ENCODE measurements around the gene DONSON.

DONSON gene

GRCh38 chr21:33550772-33551660 lies 37.5 kb downstream of the DONSON start:
- Histone ChIP-seq H3K4me2 (ENCODE audit: low read length) (no peak overlapping the region), H3K79me2 (ENCODE audit: low read length) (peaks cover 100% of the 10 kb centered on the region), H3K36me3 (replicated peaks; ENCODE audit: low read depth, low read length) (peaks cover 77% of the 10 kb centered on the region), H3K4me1 (ENCODE audit: low read length) (no peaks in the 10 kb centered on the region), H3K4me3 (ENCODE audit: low read length) (no peak overlapping the region), H4K20me1 (ENCODE audit: insufficient read depth, low read length) (peaks cover 73% of the 10 kb centered on the region), H3K9me3 (ENCODE audit: insufficient read depth, low read length) (no peaks in the 10 kb centered on the region), H3K27me3 (ENCODE audit: low read depth, low read length) (no peaks in the 10 kb centered on the region), H3K27ac (ENCODE audit: low read length) (no peak overlapping the region), H2AFZ (ENCODE audit: low read depth, low read length) (no peak overlapping the region), H3K9ac (ENCODE audit: low read length) (no peak overlapping the region)
- no peak for TF ChIP-seq EZH2phosphoT487 (IDR thresholded peaks at IDR 0.05; ENCODE audit: low read depth)
- TF ChIP-seq CTCF (IDR thresholded peaks at IDR 0.05; ENCODE audit: low read depth, low read length) = no peak

- TF ChIP-seq EZH2phosphoT487 (IDR thresholded peaks at IDR 0.05; ENCODE audit: low read depth) (no peak), CTCF (IDR thresholded peaks at IDR 0.05; ENCODE audit: low read depth, low read length) (no peak)
- no peak overlapping the region for H3K4me3 ChIP-seq (ENCODE audit: low read length)
- no peak overlapping the region for H3K27ac ChIP-seq (ENCODE audit: low read length)
- H3K79me2 ChIP-seq (ENCODE audit: low read length) = peaks cover 100% of the 10 kb centered on the region
- no peak overlapping the region for H3K9ac ChIP-seq (ENCODE audit: low read length)
- no peaks in the 10 kb centered on the region for H3K9me3 ChIP-seq (ENCODE audit: insufficient read depth, low read length)
- H2AFZ ChIP-seq (ENCODE audit: low read depth, low read length) = no peak overlapping the region
- H3K4me1 ChIP-seq (ENCODE audit: low read length) = peaks cover 7% of the 10 kb centered on the region
- no peak overlapping the region for H3K4me2 ChIP-seq (ENCODE audit: low read length)
- no peaks in the 10 kb centered on the region for H3K27me3 ChIP-seq (ENCODE audit: low read depth, low read length)
- H4K20me1 ChIP-seq (ENCODE audit: insufficient read depth, low read length) = peaks cover 73% of the 10 kb centered on the region
- H3K36me3 ChIP-seq (replicated peaks; ENCODE audit: low read depth, low read length) = peaks cover 71% of the 10 kb centered on the region
Measured at GRCh38 chr21:33549848-33550771, 38.4 kb downstream of the DONSON start.

- H3K27ac ChIP-seq (ENCODE audit: low read length) = no peak overlapping the region
- 0 out of 2 replicates have a peak overlapping the region, but pooled peaks have one; percentile 33 for H3K4me2 ChIP-seq (ENCODE audit: low read length)
- H3K4me3 ChIP-seq (ENCODE audit: low read length) = no peak overlapping the region
- H3K36me3 ChIP-seq (replicated peaks; ENCODE audit: low read depth, low read length) = peaks cover 36% of the 10 kb centered on the region
- peaks cover 52% of the 10 kb centered on the region for H4K20me1 ChIP-seq (ENCODE audit: insufficient read depth, low read length)
- H3K4me1 ChIP-seq (ENCODE audit: low read length) = peaks cover 13% of the 10 kb centered on the region
- no peak for TF ChIP-seq CTCF (IDR thresholded peaks at IDR 0.05; ENCODE audit: low read depth, low read length)
- peaks cover 97% of the 10 kb centered on the region for H3K79me2 ChIP-seq (ENCODE audit: low read length)
- H3K9ac ChIP-seq (ENCODE audit: low read length) = no peak overlapping the region
- H2AFZ ChIP-seq (ENCODE audit: low read depth, low read length) = no peak overlapping the region
- H3K9me3 ChIP-seq (ENCODE audit: insufficient read depth, low read length) = no peaks in the 10 kb centered on the region
- H3K27me3 ChIP-seq (ENCODE audit: low read depth, low read length) = no peaks in the 10 kb centered on the region
Measured at GRCh38 chr21:33546086-33546485, 42.4 kb downstream of the DONSON start.

Measured in OCI-LY3 (cell line).